A673 (cell line): Measurements from ENCODE around the gene PAX5.

Experiments
- CTCF ChIP-seq: fragments of 300-800, 200-600 bp; sonication (generic); conservative IDR thresholded peaks from 2 replicates; pipeline ENCODE4 v1.5.1; 2017; ENCODE audit warnings: low read depth, mild to moderate bottlenecking, antibody characterized with exemption, low read length, moderate library complexity, mixed read lengths
- EZH2 ChIP-seq: fragments of 200-600 bp; sonication (generic); IDR thresholded peaks from 2 replicates; pipeline ENCODE4 v1.6.1; 2017; ENCODE audit warnings: borderline replicate concordance, low read depth, mild to moderate bottlenecking, mixed read lengths, antibody characterized with exemption, low read length; ENCODE audit not compliant: poor library complexity, severe bottlenecking

GRCh38 chr9:36996706-36997086 is 37.4 kb downstream of the PAX5 start:
- TF ChIP-seq EZH2 (no peak), CTCF (no peak)
